NCI-H460 (cell line): ENCODE results near the gene SERTAD1. TPM values are rescaled to one million over a fixed set of nuclear protein-coding genes. Genes with fewer than 3 reads are reported as not detected.

ENCODE experiments used
- DNase-seq: peaks from one replicate; pipeline ENCODE4 v3.0.0-alpha.2; 2016; ENCODE audit warnings: low read depth; ENCODE audit errors: extremely low read depth
- small RNA-seq, 2 experiments: library from RNA; depleted of rRNA; stranded (forward); fragments of <200 nt; gene quantifications; one replicate each; pipeline ENCODE3, GENCODE V24; 2014
- total RNA-seq: library from RNA; depleted of rRNA; stranded (reverse); fragments of >200 nt; shearing (Covaris generic); gene quantifications from 2 replicates; pipeline ENCODE4 v1.2.3, GENCODE V29; 2014; rRNA removed

The SERTAD1 gene
- total RNA-seq, 1 experiment from 2014 or later: 6.3 TPM

GRCh38 chr19:40380199-40381037 is 45.4 kb downstream of the SERTAD1 start:
- no peak for DNase-seq

GRCh38 chr19:40379446-40380198 is 46.2 kb downstream of the SERTAD1 start:
- DNase-seq: no peak

GRCh38 chr19:40378509-40378908 is 47.3 kb downstream of the SERTAD1 start:
- no peak for DNase-seq

GRCh38 chr19:40377876-40378385 is 47.9 kb downstream of the SERTAD1 start:
- no peak for DNase-seq

GRCh38 chr19:40376286-40376862 is 49.4 kb downstream of the SERTAD1 start:
- DNase-seq: no peak

GRCh38 chr19:40374084-40374483 is 51.7 kb downstream of the SERTAD1 start:
- no peak for DNase-seq

- DNase-seq: no peak
Observed at GRCh38 chr19:40371802-40372122, 54.0 kb downstream of the SERTAD1 start.

Small RNA genes within 50 kb of the gene (small RNA-seq; reads per million reads assigned to genes)
- gene RF00017: 0 reads per million in 2 experiments

Other genes with a start within 250 kb of the SERTAD1 start
- 6.0 and 7.4 TPM in 2 replicates for gene MAP3K10, start 234.6 kb downstream of the SERTAD1 start, total RNA-seq
- not detected in 2 replicates for gene TTC9B, start 207.6 kb downstream of the SERTAD1 start, total RNA-seq
- gene CCNP, start 199.3 kb downstream of the SERTAD1 start, total RNA-seq: 0.25 TPM in 1 of 2 replicates, not detected in the other
- 39.1 and 39.3 TPM in 2 replicates for gene AKT2, start 140.6 kb downstream of the SERTAD1 start, total RNA-seq
- 2.9 and 4.9 TPM in 2 replicates for gene C19orf47, start 77.6 kb downstream of the SERTAD1 start, total RNA-seq
- 110 and 113 TPM in 2 replicates for gene PLD3, start 77.3 kb downstream of the SERTAD1 start, total RNA-seq
- not detected in 2 replicates for gene HIPK4, start 35.8 kb downstream of the SERTAD1 start, total RNA-seq
- gene PRX, start 12.6 kb downstream of the SERTAD1 start, total RNA-seq: 2.3 and 2.6 TPM in 2 replicates
- 12.3 and 17.3 TPM in 2 replicates for gene SERTAD3, start 18.3 kb upstream of the SERTAD1 start, total RNA-seq
- gene BLVRB, start 39.8 kb upstream of the SERTAD1 start, total RNA-seq: 181 and 210 TPM in 2 replicates
- gene SPTBN4, start 41.0 kb upstream of the SERTAD1 start, total RNA-seq: 0.82 and 2.8 TPM in 2 replicates
- gene SHKBP1, start 150.9 kb upstream of the SERTAD1 start, total RNA-seq: 23.0 and 25.7 TPM in 2 replicates
- gene LTBP4, start 175.4 kb upstream of the SERTAD1 start, total RNA-seq: 24.2 and 29.9 TPM in 2 replicates